A673 (cell line): Measurements from ENCODE around the gene CAPN5. TPM values are rescaled to one million over a fixed set of nuclear protein-coding genes. Genes with fewer than 3 reads are reported as not detected.

Source experiments
- BruUV-seq: library from RNA; stranded (reverse); fragments of 400-500 nt; replicated peaks from 2 replicates; lab custom pipeline; 2021; lab: Mats Ljungman, UMichigan
- CTCF ChIA-PET: fragments of 300-600 bp; sonication (Branson Sonifier 250); formaldehyde crosslinking; loops from one replicate; lab custom pipeline; 2022; ENCODE audit warnings: antibody characterized with exemption; lab: Charles Lee
- POLR2A ChIA-PET: fragments of 300-600 bp; sonication (Branson Sonifier 250); formaldehyde crosslinking; loops from one replicate; lab custom pipeline; 2022; ENCODE audit warnings: antibody characterized with exemption; ENCODE audit not compliant: low non-redundant PET; lab: Charles Lee
- DNase-seq: peaks from one replicate; pipeline ENCODE4 v3.0.0-alpha.2; 2015; ENCODE audit warnings: low spot score
- H3K27ac ChIP-seq: fragments of 200-600 bp; sonication (generic); 2 replicates; pipeline ENCODE4 v1.5.1; 2016; ENCODE audit warnings: mixed run types, low read depth, mild to moderate bottlenecking, mixed read lengths, antibody characterized with exemption, low read length; ENCODE audit not compliant: poor library complexity, severe bottlenecking
- H3K27me3 ChIP-seq: fragments of 200-600 bp; sonication (generic); replicated peaks from 2 replicates; pipeline ENCODE4 v1.6.1; 2017; ENCODE audit warnings: mixed run types, low read depth, mild to moderate bottlenecking, mixed read lengths, antibody characterized with exemption, low read length; ENCODE audit not compliant: insufficient read depth, poor library complexity
- H3K36me3 ChIP-seq: fragments of 200-600 bp; sonication (generic); 2 replicates; pipeline ENCODE4 v1.6.1; 2016; ENCODE audit warnings: mixed run types, mild to moderate bottlenecking, mixed read lengths, antibody characterized with exemption, low read length; ENCODE audit not compliant: insufficient read depth, poor library complexity, severe bottlenecking
- H3K4me1 ChIP-seq: fragments of 200-600 bp; sonication (generic); 2 replicates; pipeline ENCODE4 v1.6.1; 2017; ENCODE audit warnings: mixed run types, mild to moderate bottlenecking, mixed read lengths, antibody characterized with exemption, low read length; ENCODE audit not compliant: insufficient read depth, poor library complexity, severe bottlenecking
- H3K4me3 ChIP-seq: fragments of 200-600 bp; sonication (generic); 2 replicates; pipeline ENCODE4 v1.5.1; 2016; ENCODE audit warnings: low read depth, mixed run types, mild to moderate bottlenecking, mixed read lengths, low read length; ENCODE audit not compliant: poor library complexity, severe bottlenecking
- H3K9me3 ChIP-seq: fragments of 200-600 bp; sonication (generic); 2 replicates; pipeline ENCODE4 v1.6.1; 2016; ENCODE audit warnings: mixed run types, low read depth, mild to moderate bottlenecking, mixed read lengths, antibody characterized with exemption, low read length; ENCODE audit not compliant: poor library complexity, severe bottlenecking
- EZH2 ChIP-seq: fragments of 200-600 bp; sonication (generic); IDR thresholded peaks from 2 replicates; pipeline ENCODE4 v1.6.1; 2017; ENCODE audit warnings: borderline replicate concordance, low read depth, mild to moderate bottlenecking, mixed read lengths, antibody characterized with exemption, low read length; ENCODE audit not compliant: poor library complexity, severe bottlenecking
- intact Hi-C: fragments of 100-400 bp; cut with micrococcal nuclease; formaldehyde crosslinking; loops from one replicate; pipeline ENCODE4 v1.10.0; 2022; ENCODE audit not compliant: unreplicated experiment
- total RNA-seq: library from RNA; stranded (reverse); gene quantifications from 2 replicates; pipeline ENCODE4 v1.2.3, GENCODE V29; 2021
- TF ChIP-seq, protein P1 (sequence below): fragments of 300-800, 200-600 bp; sonication (generic); conservative IDR thresholded peaks from 2 replicates; pipeline ENCODE4 v1.5.1; 2017; ENCODE audit warnings: low read depth, mild to moderate bottlenecking, antibody characterized with exemption, low read length, moderate library complexity, mixed read lengths

Gene CAPN5
- total RNA-seq, 1 experiment from 2014 or later = 4.3 TPM

DNA sequence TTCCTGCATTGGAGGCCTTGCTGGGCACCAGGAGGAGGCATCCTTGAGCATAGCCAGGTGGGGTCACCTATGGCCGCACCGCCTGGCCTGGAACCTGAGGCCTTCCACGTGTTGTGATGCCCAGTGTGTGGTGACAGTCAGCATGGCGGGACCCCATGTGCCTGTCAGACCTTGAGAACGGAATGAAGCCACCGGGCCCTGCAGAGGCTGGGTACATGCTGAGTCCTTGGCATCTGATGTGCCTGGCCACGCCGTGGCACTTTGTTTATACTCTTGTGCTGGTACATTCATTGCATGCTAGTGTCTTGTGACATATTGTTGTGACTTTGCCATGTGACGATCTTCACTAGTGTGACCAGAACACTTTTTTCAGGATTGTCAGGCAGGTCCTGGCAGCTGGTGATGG, 52.8 kb downstream of the CAPN5 start:
- DNase-seq = no peak
- H3K36me3 ChIP-seq = no peaks in the 10 kb centered on the region
- ChIA-PET POLR2A (no interaction called here), CTCF (no interaction called here)
- no TSS peak for BruUV-seq
- H3K27me3 ChIP-seq = no peaks in the 10 kb centered on the region
- no peaks in the 10 kb centered on the region for H3K4me1 ChIP-seq
- no peak overlapping the region for H3K27ac ChIP-seq
- no peak overlapping the region for H3K4me3 ChIP-seq
- H3K9me3 ChIP-seq = no peaks in the 10 kb centered on the region
- intact Hi-C loops = no loop called here
- TF ChIP-seq EZH2 = no peak
- TF ChIP-seq, protein P1, sequence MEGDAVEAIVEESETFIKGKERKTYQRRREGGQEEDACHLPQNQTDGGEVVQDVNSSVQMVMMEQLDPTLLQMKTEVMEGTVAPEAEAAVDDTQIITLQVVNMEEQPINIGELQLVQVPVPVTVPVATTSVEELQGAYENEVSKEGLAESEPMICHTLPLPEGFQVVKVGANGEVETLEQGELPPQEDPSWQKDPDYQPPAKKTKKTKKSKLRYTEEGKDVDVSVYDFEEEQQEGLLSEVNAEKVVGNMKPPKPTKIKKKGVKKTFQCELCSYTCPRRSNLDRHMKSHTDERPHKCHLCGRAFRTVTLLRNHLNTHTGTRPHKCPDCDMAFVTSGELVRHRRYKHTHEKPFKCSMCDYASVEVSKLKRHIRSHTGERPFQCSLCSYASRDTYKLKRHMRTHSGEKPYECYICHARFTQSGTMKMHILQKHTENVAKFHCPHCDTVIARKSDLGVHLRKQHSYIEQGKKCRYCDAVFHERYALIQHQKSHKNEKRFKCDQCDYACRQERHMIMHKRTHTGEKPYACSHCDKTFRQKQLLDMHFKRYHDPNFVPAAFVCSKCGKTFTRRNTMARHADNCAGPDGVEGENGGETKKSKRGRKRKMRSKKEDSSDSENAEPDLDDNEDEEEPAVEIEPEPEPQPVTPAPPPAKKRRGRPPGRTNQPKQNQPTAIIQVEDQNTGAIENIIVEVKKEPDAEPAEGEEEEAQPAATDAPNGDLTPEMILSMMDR = no peak

DNA sequence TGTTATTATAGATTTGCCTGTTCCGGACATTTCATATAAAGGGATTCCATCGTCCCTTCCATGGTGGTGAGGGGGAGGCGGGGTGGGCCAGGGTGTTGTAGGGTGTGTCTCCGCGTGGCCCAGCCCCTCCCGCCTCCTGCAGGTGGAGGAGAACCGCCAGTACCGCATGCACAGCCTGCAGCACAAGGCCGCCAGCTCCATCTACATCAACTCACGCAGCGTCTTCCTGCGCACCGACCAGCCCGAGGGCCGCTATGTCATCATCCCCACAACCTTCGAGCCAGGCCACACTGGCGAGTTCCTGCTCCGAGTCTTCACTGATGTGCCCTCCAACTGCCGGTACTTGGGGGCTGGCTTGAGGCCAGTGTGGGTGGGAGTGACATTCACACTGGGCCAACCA, 53.8 kb downstream of the CAPN5 start:
- POLR2A ChIA-PET = no interaction called here
- Histone ChIP-seq H3K9me3 (no peaks in the 10 kb centered on the region), H3K36me3 (no peaks in the 10 kb centered on the region), H3K27me3 (no peaks in the 10 kb centered on the region), H3K4me3 (no peak overlapping the region), H3K27ac (no peak overlapping the region), H3K4me1 (no peaks in the 10 kb centered on the region)
- intact Hi-C loops = no loop called here
- BruUV-seq = no TSS peak
- TF ChIP-seq EZH2 = no peak
- TF ChIP-seq, protein P1 = no peak
- DNase-seq = no peak
- CTCF ChIA-PET = interaction anchor here (0.6 kb wide), 1 partner anchor 73 kb away, joined by 8 read pairs; no protein-coding TSS in a partner anchor

DNA sequence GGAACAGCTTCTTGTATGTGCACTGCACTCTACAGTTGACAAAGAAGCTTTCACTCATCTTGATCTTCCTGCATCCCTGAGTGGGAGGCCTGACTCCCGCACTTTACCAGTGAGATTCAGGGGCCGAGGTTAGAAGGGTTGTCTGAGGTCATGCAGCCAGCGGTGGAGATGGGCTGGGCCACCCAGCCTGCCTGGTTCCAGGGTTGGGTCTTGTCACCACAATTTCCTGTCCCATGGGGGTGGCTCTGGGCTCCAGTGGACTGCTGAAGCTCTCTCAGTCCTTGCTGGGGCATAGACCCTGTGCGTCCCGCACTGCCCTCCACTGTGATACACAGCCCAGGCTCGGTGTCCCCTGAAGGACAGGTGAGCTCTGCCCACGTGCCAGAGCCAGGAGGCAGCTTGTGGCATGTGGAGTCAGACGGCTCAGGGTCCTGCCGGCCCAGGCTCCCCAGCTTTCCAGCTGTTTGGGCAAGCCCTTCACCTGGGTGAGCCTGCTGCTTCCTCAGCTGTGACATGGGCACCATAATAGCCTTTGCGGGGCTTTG, 54.4 kb downstream of the CAPN5 start:
- Histone ChIP-seq H3K4me1 (no peaks in the 10 kb centered on the region), H3K27me3 (no peaks in the 10 kb centered on the region), H3K9me3 (no peaks in the 10 kb centered on the region), H3K4me3 (no peak overlapping the region), H3K27ac (no peak overlapping the region), H3K36me3 (no peaks in the 10 kb centered on the region)
- no TSS peak for BruUV-seq
- CTCF ChIA-PET = interaction anchor here (0.6 kb wide), 1 partner anchor 74 kb away, joined by 8 read pairs; no protein-coding TSS in a partner anchor
- DNase-seq = no peak
- POLR2A ChIA-PET = no interaction called here
- intact Hi-C loops = no loop called here
- TF ChIP-seq EZH2 = no peak
- TF ChIP-seq, protein P1 = no peak
